ENCODE results near the gene PLSCR1. TPM values are rescaled to one million over a fixed set of nuclear protein-coding genes. Genes with fewer than 3 reads are reported as not detected.
A peak's percentile ranks its signal among the peaks of the same experiment; 100 is the strongest.

PLSCR1 gene
- total and polyA plus RNA-seq, 2 of the 4 experiments (the other 2 are of a cell fraction), result 5.6 to 13.2 TPM

DNA sequence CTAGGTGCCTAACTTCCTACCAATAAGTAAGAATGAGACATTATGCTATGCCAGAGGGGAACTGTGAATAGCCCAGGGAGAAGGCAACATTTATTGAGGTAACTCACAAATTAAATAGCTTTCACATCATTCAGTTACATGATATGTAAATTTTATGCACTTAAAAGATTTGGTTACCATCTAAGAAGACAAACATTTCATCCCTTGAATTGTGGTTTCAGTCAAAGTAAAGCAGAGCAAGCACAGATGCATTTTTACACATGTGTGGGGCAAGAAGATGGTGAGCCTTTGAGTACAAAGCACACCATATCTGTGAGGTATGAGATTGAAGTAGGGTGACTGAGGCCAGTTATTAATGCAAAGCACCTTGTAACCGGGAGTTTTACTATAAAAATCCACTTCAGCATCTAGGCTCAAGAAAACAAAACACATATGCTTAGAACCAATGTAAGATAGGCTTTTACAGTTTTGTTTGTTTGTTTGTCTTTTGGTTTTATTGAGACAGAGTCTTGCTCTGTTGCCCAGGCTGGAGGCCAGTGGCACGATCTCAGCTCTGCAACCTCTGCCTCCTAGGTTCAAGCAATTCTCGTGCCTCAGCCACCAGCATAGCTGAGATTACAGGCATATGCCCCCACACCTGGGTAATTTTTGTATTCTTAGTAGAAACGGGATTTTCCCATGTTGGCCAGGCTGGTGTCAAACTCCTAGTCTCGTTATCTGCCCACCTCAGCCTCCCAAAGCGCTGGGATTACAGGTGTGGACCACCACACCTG, 78.5 kb downstream of the PLSCR1 start:
- H3K27ac ChIP-seq (ENCODE audit: insufficient read depth, low read length), result no peak overlapping the region
- H3K4ac ChIP-seq (ENCODE audit: low read depth, low read length), result no peak overlapping the region
- no peak overlapping the region for H3K4me2 ChIP-seq (ENCODE audit: low read depth, low read length)
- peaks cover 4% of the 10 kb centered on the region for H3K4me1 ChIP-seq (ENCODE audit: control insufficient read depth, insufficient read depth, low read length)
- no peak overlapping the region for H2AK5ac ChIP-seq (ENCODE audit: low read depth, low read length)
- H3K36me3 ChIP-seq (ENCODE audit: control insufficient read depth, insufficient read depth, low read length), result no peaks in the 10 kb centered on the region
- POLR2A ChIA-PET (ENCODE audit: unreplicated experiment), result no interaction called here
- dilution Hi-C loops (cut with HindIII; ENCODE audit: low sequenced_read_pairs, unreplicated experiment) (no loop called here), intact Hi-C loops (cut with micrococcal nuclease) (no loop called here), in situ Hi-C loops (cut with MboI; ENCODE audit: low sequenced_read_pairs) (no loop called here)
- H4K91ac ChIP-seq (ENCODE audit: insufficient read depth, low read depth, low read length), result no peak overlapping the region
- no peaks in the 10 kb centered on the region for H3K79me1 ChIP-seq (ENCODE audit: low read depth in 1 of 2, low read length in 2 of 2)
- no peak overlapping the region for H2AK9ac ChIP-seq (replicated peaks; ENCODE audit: low read depth, low read length, poor library complexity)
- no peaks in the 10 kb centered on the region for H3K27me3 ChIP-seq (ENCODE audit: control insufficient read depth, insufficient read depth, low read length)
- H4K5ac ChIP-seq (ENCODE audit: low read depth, low read length), result no peak overlapping the region
- no peak overlapping the region for H2BK5ac ChIP-seq (ENCODE audit: low read depth, low read length, poor library complexity, severe bottlenecking)
- H3K14ac ChIP-seq (replicated peaks; ENCODE audit: low read depth, low read length), result 0 out of 2 replicates have a peak overlapping the region, but pooled peaks have one; percentile 68
- no peaks in the 10 kb centered on the region for H4K20me1 ChIP-seq (ENCODE audit: insufficient read depth, low read length)
- no peak overlapping the region for H2AFZ ChIP-seq (replicated peaks; ENCODE audit: low read length, poor library complexity)
- H3K9me3 ChIP-seq (ENCODE audit: control insufficient read depth, insufficient read depth, low read length), result no peaks in the 10 kb centered on the region
- peak overlapping the region; percentile 28; the same call in 1 of the 3 replicates for H2BK15ac ChIP-seq (ENCODE audit: low read depth, low read length)
- H2BK20ac ChIP-seq (ENCODE audit: low read depth, low read length), result 0 out of 2 replicates have a peak overlapping the region, but pooled peaks have one; percentile 34
- H3K9ac ChIP-seq (ENCODE audit: low read depth, low read length), result no peak overlapping the region
- no TSS peak for BruUV-seq (replicated peaks)
- H3K56ac ChIP-seq (ENCODE audit: extremely low read depth, insufficient read depth, low read length), result no peak overlapping the region
- H3K4me3 ChIP-seq (ENCODE audit: insufficient read depth, low read depth, low read length), result no peak overlapping the region
- no peak overlapping the region for H4K8ac ChIP-seq (ENCODE audit: low read depth in 2 of 2, low read length in 2 of 2)
- DNase-seq (peak; percentile 26), ATAC-seq (ENCODE audit: low read depth) (no peak)
- WGBS, 2 experiments (ENCODE audit: extremely low coverage in 2 of 2, insufficient read length in 1 of 2), result no CpG with 5 or more reads among the region's 6 CpGs
- H3K18ac ChIP-seq (ENCODE audit: low read depth, low read length), result no peak overlapping the region
- H2BK120ac ChIP-seq (ENCODE audit: low read depth, low read length), result no peak overlapping the region; the same call in 1 of the 2 replicates
- no peaks in the 10 kb centered on the region for H3K9me1 ChIP-seq (ENCODE audit: insufficient read depth, low read length)
- no peak overlapping the region for H3K23ac ChIP-seq (ENCODE audit: low read depth, low read length)
- CTCF ChIA-PET, result interaction anchor here (1.4 kb wide), 1 partner anchor 79 kb away, joined by 3 read pairs; the partner anchor contains the start of gene PLSCR1
- TF ChIP-seq MAZ (IDR thresholded peaks at IDR 0.05; ENCODE audit: borderline replicate concordance, low read depth, low read length) (no peak), MXI1 (IDR thresholded peaks at IDR 0.05; ENCODE audit: borderline replicate concordance, low read depth, low read length) (no peak), NFE2L2 (IDR thresholded peaks at IDR 0.05; ENCODE audit: low read depth, low read length) (no peak), RFX5 (IDR thresholded peaks at IDR 0.05; ENCODE audit: low read depth, low read length) (no peak), CHD1 (IDR thresholded peaks at IDR 0.05; ENCODE audit: low read depth, low read length) (no peak), ELK1 (IDR thresholded peaks at IDR 0.05; ENCODE audit: borderline replicate concordance, low read depth, low read length) (no peak), POLR2A (IDR thresholded peaks at IDR 0.05; ENCODE audit: low read depth, low read length) (no peak), BHLHE40 (IDR thresholded peaks at IDR 0.05; ENCODE audit: low read depth, low read length) (no peak), SMC3 (IDR thresholded peaks at IDR 0.05; ENCODE audit: low read depth, low read length) (no peak), FOS (IDR thresholded peaks at IDR 0.05; ENCODE audit: low read depth, low read length) (no peak), CEBPB (IDR thresholded peaks at IDR 0.05; ENCODE audit: low read depth, low read length) (no peak), CTCF (conservative IDR thresholded peaks at IDR 0.05; ENCODE audit: low read depth, low read length) (no peak), RAD21 (IDR thresholded peaks at IDR 0.05; ENCODE audit: low read length) (no peak), MAFK (IDR thresholded peaks at IDR 0.05; ENCODE audit: low read depth, low read length) (no peak)
- TF ChIP-seq, protein P1, sequence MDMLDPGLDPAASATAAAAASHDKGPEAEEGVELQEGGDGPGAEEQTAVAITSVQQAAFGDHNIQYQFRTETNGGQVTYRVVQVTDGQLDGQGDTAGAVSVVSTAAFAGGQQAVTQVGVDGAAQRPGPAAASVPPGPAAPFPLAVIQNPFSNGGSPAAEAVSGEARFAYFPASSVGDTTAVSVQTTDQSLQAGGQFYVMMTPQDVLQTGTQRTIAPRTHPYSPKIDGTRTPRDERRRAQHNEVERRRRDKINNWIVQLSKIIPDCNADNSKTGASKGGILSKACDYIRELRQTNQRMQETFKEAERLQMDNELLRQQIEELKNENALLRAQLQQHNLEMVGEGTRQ (IDR thresholded peaks at IDR 0.05; ENCODE audit: low read depth, low read length), result no peak

Data from IMR-90 (cell line).